Breast epithelium (tissue), 4 donors: Measurements from ENCODE around the gene CTRB1. TPM values are rescaled to one million over a fixed set of nuclear protein-coding genes. Genes with fewer than 3 reads are reported as not detected.
"Not testable (repeated sequence)": the region's sequence is repeated elsewhere in the genome, so short reads cannot be mapped to it uniquely, and the experiment has no call there.

ENCODE experiments used
- DNase-seq, 2 donors: peaks; one replicate each; pipeline ENCODE4 v3.0.0-alpha.2; 2019; ENCODE audit warnings: low spot score in 2 of 2
- H3K27ac ChIP-seq, 2 donors: fragments of 200-600 bp; sonication (generic) in 1 of 2; one replicate each; pipeline ENCODE4 v1.5.1; 2016 to 2019; ENCODE audit warnings: mild to moderate bottlenecking in 1 of 2
- H3K27me3 ChIP-seq, 2 donors: fragments of 200-600 bp; sonication (generic) in 1 of 2; one replicate each; pipeline versions ENCODE4 v1.5.1 to v1.6.0; 2017 to 2019; ENCODE audit warnings: control low read depth in 1 of 2, mild to moderate bottlenecking in 1 of 2
- H3K36me3 ChIP-seq: fragments of 200-600 bp; one replicate; pipeline ENCODE4 v1.5.1; 2019
- H3K4me1 ChIP-seq, 2 donors: fragments of 200-600 bp; sonication (generic); one replicate each; pipeline ENCODE4 v1.5.1; 2016 to 2019; ENCODE audit warnings: control low read depth in 1 of 2
- H3K4me3 ChIP-seq, 3 donors: fragments of 200-600 bp; sonication (generic); 1 replicate in 2 of 3; 2 replicates in 1 of 3; pipeline ENCODE4 v1.5.1; 2016 to 2019; ENCODE audit warnings: mild to moderate bottlenecking in 3 of 3, moderate library complexity in 2 of 3
- H3K9me3 ChIP-seq, 2 donors: fragments of 200-600 bp; sonication (generic) in 1 of 2; one replicate each; pipeline ENCODE4 v1.5.1; 2016 to 2019; ENCODE audit warnings: control low read depth in 1 of 2
- CTCF ChIP-seq, 3 donors: fragments of 450-650 bp; IDR thresholded peaks; one replicate each; pipeline ENCODE4 v1.5.1; 2016 to 2017; ENCODE audit warnings: antibody characterized with exemption in 3 of 3, mild to moderate bottlenecking in 3 of 3, moderate library complexity in 3 of 3
- POLR2A ChIP-seq: fragments of 450-650 bp; IDR thresholded peaks from one replicate; pipeline ENCODE4 v1.6.1; 2016; ENCODE audit warnings: antibody characterized with exemption, mild to moderate bottlenecking, moderate library complexity
- POLR2AphosphoS5 ChIP-seq, 3 donors: sonication (generic); formaldehyde crosslinking; IDR thresholded peaks; one replicate each; pipeline ENCODE4 v1.6.1; 2017; ENCODE audit warnings: antibody characterized with exemption in 3 of 3
- intact Hi-C: fragments of 100-400 bp; cut with DNase I; formaldehyde crosslinking; loops from one replicate; pipeline ENCODE4 v1.15.1; 2023; ENCODE audit warnings: low total_unique reads
- total RNA-seq, 3 donors: library from RNA; depleted of rRNA; stranded (reverse); fragments of >200 nt; gene quantifications; one replicate each; pipeline ENCODE4 v1.1.0, GENCODE V29; 2016

Gene CTRB1
- total RNA-seq, 3 donors from 2014 or later = not detected

DNA sequence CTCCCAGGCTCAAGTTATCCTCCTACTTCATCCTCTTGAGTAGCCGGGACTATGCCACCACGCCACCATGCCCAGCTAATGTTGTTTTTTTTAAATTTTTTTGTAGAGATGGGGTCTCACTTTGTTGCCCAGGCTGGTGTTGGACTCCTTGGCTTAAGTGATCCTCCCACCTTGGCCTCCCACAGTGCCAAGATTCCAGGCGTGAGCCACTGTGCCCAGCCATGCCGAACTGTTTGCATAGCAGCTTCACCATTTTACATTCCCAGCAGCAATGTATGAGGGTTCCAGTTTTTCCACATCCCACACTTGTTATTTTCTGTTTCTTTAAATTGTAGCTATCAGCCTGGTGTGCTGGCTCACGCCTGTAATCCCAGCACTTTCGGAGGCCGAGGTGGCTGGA lies 2.2 kb upstream of the CTRB1 start:
- no peak for TF ChIP-seq CTCF (IDR thresholded peaks at IDR 0.05)
- no peak for TF ChIP-seq POLR2AphosphoS5 (IDR thresholded peaks at IDR 0.05)
- TF ChIP-seq POLR2A = no peak
- no peak for DNase-seq
- Histone ChIP-seq H3K27me3 (no peaks in the 10 kb centered on the region), H3K9me3 (no peaks in the 10 kb centered on the region), H3K27ac (no peak overlapping the region), H3K4me3 (no peak overlapping the region), H3K4me1 (no peaks in the 10 kb centered on the region), H3K36me3 (no peaks in the 10 kb centered on the region)
- intact Hi-C loops = no loop called here

DNA sequence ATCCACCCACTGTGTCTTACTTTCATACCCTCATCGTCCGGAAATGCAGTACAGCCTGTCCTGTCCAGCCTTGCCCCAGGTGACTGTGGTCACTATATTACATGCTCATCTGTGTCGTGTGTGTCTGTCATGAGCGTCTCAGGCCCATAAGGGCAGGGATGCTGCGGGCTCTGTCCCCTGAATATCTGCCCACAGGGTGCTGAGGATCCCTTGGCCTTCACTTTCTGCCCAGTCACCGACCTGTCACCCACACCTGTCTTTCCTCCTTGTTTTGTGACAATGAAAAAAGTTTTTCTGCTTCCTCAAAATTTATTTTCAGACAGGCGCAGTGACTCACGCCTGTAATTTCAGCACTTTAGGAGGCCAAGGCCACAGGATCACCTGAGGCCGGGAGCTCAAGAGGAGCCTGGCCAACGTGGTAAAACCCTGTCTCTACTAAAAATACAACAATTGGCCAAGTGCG lies 1.4 kb upstream of the CTRB1 start:
- no peaks in the 10 kb centered on the region for H3K36me3 ChIP-seq
- TF ChIP-seq CTCF (IDR thresholded peaks at IDR 0.05) = no peak
- no peak for TF ChIP-seq POLR2AphosphoS5 (IDR thresholded peaks at IDR 0.05)
- no peak for TF ChIP-seq POLR2A
- H3K27ac ChIP-seq = no peak overlapping the region
- no peak for DNase-seq
- intact Hi-C loops = no loop called here
- no peak overlapping the region for H3K4me3 ChIP-seq
- no peaks in the 10 kb centered on the region for H3K27me3 ChIP-seq
- H3K9me3 ChIP-seq = no peaks in the 10 kb centered on the region
- H3K4me1 ChIP-seq = no peaks in the 10 kb centered on the region

GRCh38 chr16:75219088-75219487 lies 300 bp downstream of the CTRB1 start:
- Histone ChIP-seq H3K4me1 (no peaks in the 10 kb centered on the region), H3K9me3 (no peaks in the 10 kb centered on the region), H3K4me3 (no peak overlapping the region), H3K27me3 (no peaks in the 10 kb centered on the region), H3K27ac (no peak overlapping the region), H3K36me3 (no peaks in the 10 kb centered on the region)
- intact Hi-C loops = no loop called here
- no peak for DNase-seq
- no peak for TF ChIP-seq CTCF (IDR thresholded peaks at IDR 0.05)
- TF ChIP-seq POLR2AphosphoS5 (IDR thresholded peaks at IDR 0.05) = no peak
- no peak for TF ChIP-seq POLR2A

GRCh38 chr16:75219838-75220237 lies 1.1 kb downstream of the CTRB1 start:
- H3K27ac ChIP-seq = no peak overlapping the region
- no peaks in the 10 kb centered on the region for H3K36me3 ChIP-seq
- no peak for TF ChIP-seq POLR2AphosphoS5 (IDR thresholded peaks at IDR 0.05)
- TF ChIP-seq POLR2A = no peak
- no peaks in the 10 kb centered on the region for H3K9me3 ChIP-seq
- DNase-seq = no peak
- H3K4me1 ChIP-seq = no peaks in the 10 kb centered on the region
- intact Hi-C loops = no loop called here
- no peak overlapping the region for H3K4me3 ChIP-seq
- peaks cover 0 to 6% of the 10 kb centered on the region in 2 donors for H3K27me3 ChIP-seq

- TF ChIP-seq CTCF (IDR thresholded peaks at IDR 0.05) (no peak), POLR2AphosphoS5 (IDR thresholded peaks at IDR 0.05) (no peak), POLR2A (no peak)
- no peak overlapping the region for H3K27ac ChIP-seq
- no peak overlapping the region for H3K4me3 ChIP-seq
- H3K4me1 ChIP-seq = no peaks in the 10 kb centered on the region
- no peaks in the 10 kb centered on the region for H3K36me3 ChIP-seq
- peaks cover 0 to 11% of the 10 kb centered on the region in 2 donors for H3K27me3 ChIP-seq
- no peak for DNase-seq
- H3K9me3 ChIP-seq = no peaks in the 10 kb centered on the region
- intact Hi-C loops = no loop called here
These were observed 3.5 kb downstream of the CTRB1 start for GRCh38 chr16:75222271-75222783.

GRCh38 chr16:75223129-75223528 lies 4.3 kb downstream of the CTRB1 start:
- H3K4me1 ChIP-seq, DNase-seq, H3K4me3 ChIP-seq, intact Hi-C loops, H3K27ac ChIP-seq, H3K36me3 ChIP-seq, H3K9me3 ChIP-seq: not testable (repeated sequence)
- H3K27me3 ChIP-seq = peaks cover 0 to 11% of the 10 kb centered on the region in 2 donors
